ENCODE data around the gene NEU1. TPM values are rescaled to one million over a fixed set of nuclear protein-coding genes. Genes with fewer than 3 reads are reported as not detected.

NEU1 gene
- total RNA-seq, 1 experiment from 2014 or later = 15.1 TPM

GRCh38 chr6:31901953-31902643 is 39.5 kb upstream of the NEU1 start, which contains the start of gene ZBTB12 (continued):
- no peak for TF ChIP-seq CTCF (IDR thresholded peaks at IDR 0.05 in 2 of 3, conservative IDR thresholded peaks at IDR 0.05 in 1 of 3; ENCODE audit: borderline replicate concordance in 1 of 3, insufficient read depth in 1 of 3, low read depth in 2 of 3, low read length in 2 of 3)

GRCh38 chr6:31901415-31901952 is 38.9 kb upstream of the NEU1 start:
- H3K9me3 ChIP-seq (ENCODE audit: control insufficient read depth in 1 of 2, insufficient read depth in 1 of 2, low read depth in 1 of 2, low read length in 2 of 2) = no peaks in the 10 kb centered on the region
- peaks cover 17% of the 10 kb centered on the region; the same call in 1 of the 2 replicates for H3K79me2 ChIP-seq (ENCODE audit: insufficient read depth, low read length)
- ATAC-seq (peak; percentile 28), DNase-seq (ENCODE audit: low read depth, low spot score) (no peak)
- TSS peak; percentile 59 for BruUV-seq (replicated peaks)
- no peaks in the 10 kb centered on the region for H4K20me1 ChIP-seq (ENCODE audit: insufficient read depth)
- peak overlapping the region; percentile 56 to 63 for H3K4me3 ChIP-seq (replicated peaks in 1 of 2; ENCODE audit: low read depth in 1 of 2, low read length in 2 of 2)
- RAD21 ChIA-PET (ENCODE audit: low non-redundant PET in 1 of 2, low total read pairs in 2 of 2, uncharacterized antibody in 2 of 2, unreplicated experiment in 2 of 2) = interaction anchor here in 1 of 2 experiments (1.1 kb wide), 1 partner anchor 51 kb away, joined by 3 read pairs; no protein-coding TSS in a partner anchor
- H3K36me3 ChIP-seq (ENCODE audit: control insufficient read depth in 1 of 2, insufficient read depth in 2 of 2, low read length in 2 of 2) = no peaks in the 10 kb centered on the region
- intact Hi-C loops (cut with micrococcal nuclease) = no loop called here
- no peaks in the 10 kb centered on the region for H3K27me3 ChIP-seq (ENCODE audit: insufficient read depth, low read length)
- no peaks in the 10 kb centered on the region for H3K9me2 ChIP-seq (ENCODE audit: insufficient read depth)
- H3K27ac ChIP-seq (ENCODE audit: low read depth, low read length) = peak overlapping the region; percentile 64
- peaks cover 10 to 32% of the 10 kb centered on the region in 2 experiments for H3K4me1 ChIP-seq (ENCODE audit: control insufficient read depth in 1 of 2, insufficient read depth in 2 of 2, low read length in 2 of 2)
- H3K4me2 ChIP-seq (ENCODE audit: low read length) = peak overlapping the region; percentile 92
- peak overlapping the region; percentile 63 for H3K9ac ChIP-seq (ENCODE audit: low read length)
- CTCF ChIA-PET = interaction anchor here (2.2 kb wide), 1 partner anchor 51 kb away, joined by 9 read pairs; no protein-coding TSS in a partner anchor
- no peak overlapping the region for H2AFZ ChIP-seq (ENCODE audit: low read depth, low read length, poor library complexity, severe bottlenecking)
- POLR2A ChIA-PET = interaction anchor here (0.6 kb wide), 1 partner anchor 262 kb away, joined by 4 read pairs; no protein-coding TSS in a partner anchor
- no peak for TF ChIP-seq SIN3A (IDR thresholded peaks at IDR 0.05; ENCODE audit: low read depth)
- TF ChIP-seq MAX (IDR thresholded peaks at IDR 0.05) = peak; percentile 43; the same call in 1 of the 2 replicates
- peak; percentile 1; the same call in 1 of the 2 replicates for TF ChIP-seq SP1 (IDR thresholded peaks at IDR 0.05; ENCODE audit: low read depth)
- no peak for TF ChIP-seq ELF1 (IDR thresholded peaks at IDR 0.05; ENCODE audit: borderline replicate concordance, low read depth)

Data from HCT116 (cell line).